Activated CD4-positive, alpha-beta T cell treated with anti-CD3 and anti-CD28 coated beads, Interleukin-2, amount 50 U/mL, for 24 hours (primary cell): ENCODE results near the gene MRRF.
"Not testable (repeated sequence)": the region's sequence is repeated elsewhere in the genome, so short reads cannot be mapped to it uniquely, and the experiment has no call there.

Source experiments
- DNase-seq, 2 donors: peaks; one replicate each; pipeline ENCODE4 v3.0.0-alpha.2; 2020; ENCODE audit warnings: low read depth in 1 of 2, low spot score in 1 of 2

Gene MRRF

GRCh38 chr9:122354536-122355199, 90.0 kb downstream of the MRRF start:
- no peak for DNase-seq

DNA sequence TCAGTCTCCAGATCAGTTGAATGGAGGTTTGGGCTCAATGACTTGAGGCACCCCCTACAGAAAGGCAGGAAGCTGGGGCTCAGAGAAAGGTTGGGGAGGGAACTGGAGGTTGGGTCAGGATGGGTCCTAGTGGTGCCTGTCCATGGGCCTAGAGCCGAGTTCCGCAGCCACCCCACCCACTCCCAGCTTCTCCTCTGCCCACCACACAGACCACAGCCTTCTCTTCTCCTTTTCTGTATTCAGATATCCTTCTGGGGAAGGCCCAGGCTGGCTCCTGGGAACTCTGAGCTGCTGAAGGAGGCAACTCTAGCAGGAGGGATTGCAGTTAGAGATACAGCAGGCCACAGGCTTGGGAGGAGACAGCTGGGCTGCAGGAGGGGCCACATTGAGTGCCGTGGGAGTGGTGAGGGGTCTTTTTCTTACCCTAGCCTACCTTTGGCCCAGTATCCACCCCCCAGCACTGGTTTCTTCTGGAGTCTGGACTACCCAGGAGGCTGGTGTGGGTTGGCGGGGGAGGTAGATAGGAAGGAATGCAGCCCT, 90.7 kb downstream of the MRRF start:
- no peak for DNase-seq

DNA sequence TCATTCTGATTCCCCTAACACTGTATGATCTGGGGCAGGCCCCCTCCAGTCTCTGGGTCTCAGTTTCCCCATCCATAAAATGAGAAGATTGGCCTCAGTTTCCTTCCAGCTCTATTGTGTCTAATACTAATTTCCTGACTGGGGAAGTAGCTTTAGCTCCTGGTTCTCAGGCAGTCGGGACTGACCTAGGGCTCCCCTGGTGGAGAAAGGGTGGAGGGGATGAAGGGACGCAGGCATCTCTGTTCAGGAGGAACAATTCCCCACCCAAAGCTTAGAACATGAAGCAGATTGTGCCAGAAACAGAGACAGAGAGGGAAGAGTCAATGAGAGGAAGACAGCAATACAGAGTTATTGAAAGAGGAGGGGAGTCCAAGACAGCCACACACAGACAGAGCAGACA, 91.9 kb downstream of the MRRF start:
- DNase-seq = no peak

GRCh38 chr9:122360891-122361290, 96.2 kb downstream of the MRRF start:
- no peak for DNase-seq

GRCh38 chr9:122363131-122363530, 98.4 kb downstream of the MRRF start:
- not testable (repeated sequence) for DNase-seq

- no peak for DNase-seq
Observed at GRCh38 chr9:122364117-122364782, 99.6 kb downstream of the MRRF start.

GRCh38 chr9:122364783-122365150, 100.1 kb downstream of the MRRF start:
- DNase-seq = no peak

GRCh38 chr9:122366074-122366660, 101.5 kb downstream of the MRRF start:
- DNase-seq = no peak

- DNase-seq = no peak
Observed at GRCh38 chr9:122367065-122367464, 102.4 kb downstream of the MRRF start.

DNA sequence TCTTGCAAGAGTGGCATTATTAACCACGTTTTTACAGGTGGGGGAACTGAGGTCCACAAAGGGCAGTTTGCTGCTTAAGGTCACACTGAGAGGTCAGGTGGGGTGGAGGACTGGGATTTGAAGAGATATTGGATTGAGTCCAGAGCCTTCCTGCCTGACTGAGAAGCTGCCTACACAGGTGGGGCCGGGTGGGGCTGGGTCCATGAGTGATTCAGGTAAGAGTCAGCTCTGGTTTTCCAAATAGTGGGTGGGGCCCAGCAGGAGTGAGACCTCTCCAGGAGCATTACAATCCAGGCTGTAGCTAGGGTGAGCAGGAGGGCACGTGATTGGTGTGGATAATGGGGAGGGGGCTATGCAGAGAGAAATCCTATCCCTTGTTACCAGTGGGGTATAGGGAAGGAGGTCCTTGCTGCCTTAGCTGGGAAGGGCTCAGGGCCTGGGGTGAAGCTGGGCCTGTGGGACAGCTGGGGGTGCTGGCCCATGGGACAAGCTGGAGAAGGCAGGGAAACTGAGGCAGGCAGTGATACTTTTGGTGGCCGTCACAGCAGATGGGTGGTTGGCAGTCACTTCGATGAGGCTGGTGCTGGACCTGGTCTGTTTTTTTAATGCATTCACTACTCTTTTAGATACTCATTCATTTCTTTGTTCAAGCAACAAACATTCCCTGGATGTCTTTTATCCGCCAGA, 103.2 kb downstream of the MRRF start:
- DNase-seq = no peak

- no peak for DNase-seq
Observed at GRCh38 chr9:122368642-122369041, 104.0 kb downstream of the MRRF start.

DNA sequence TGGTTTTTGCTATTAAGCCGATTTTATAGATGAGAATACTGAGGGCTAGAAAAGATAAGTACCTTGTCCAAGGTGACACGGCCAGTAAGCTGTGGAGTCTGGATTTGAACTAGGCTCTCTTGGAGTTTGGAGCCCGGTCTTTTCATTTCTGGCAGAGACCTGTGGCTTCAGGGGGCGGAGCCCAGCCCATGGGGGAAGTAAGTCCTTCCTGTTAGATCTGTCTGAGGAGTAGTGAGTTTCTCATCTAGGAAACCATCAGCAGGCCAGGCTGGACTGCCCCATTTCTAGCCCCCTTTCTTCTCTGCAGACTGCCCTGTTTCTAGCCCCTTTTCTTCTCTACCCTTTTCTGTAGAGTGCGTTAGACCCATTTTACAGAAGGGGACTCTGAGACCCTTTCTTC, 105.6 kb downstream of the MRRF start:
- no peak for DNase-seq

- DNase-seq = no peak
Observed at GRCh38 chr9:122370869-122371755, 106.4 kb downstream of the MRRF start, which contains the start of gene PTGS1. PTGS1 (plus strand) TSS chr9:122371024; CDS start chr9:122371085, 61 bp downstream.

GRCh38 chr9:122371846-122372245, 107.2 kb downstream of the MRRF start:
- no peak for DNase-seq

DNA sequence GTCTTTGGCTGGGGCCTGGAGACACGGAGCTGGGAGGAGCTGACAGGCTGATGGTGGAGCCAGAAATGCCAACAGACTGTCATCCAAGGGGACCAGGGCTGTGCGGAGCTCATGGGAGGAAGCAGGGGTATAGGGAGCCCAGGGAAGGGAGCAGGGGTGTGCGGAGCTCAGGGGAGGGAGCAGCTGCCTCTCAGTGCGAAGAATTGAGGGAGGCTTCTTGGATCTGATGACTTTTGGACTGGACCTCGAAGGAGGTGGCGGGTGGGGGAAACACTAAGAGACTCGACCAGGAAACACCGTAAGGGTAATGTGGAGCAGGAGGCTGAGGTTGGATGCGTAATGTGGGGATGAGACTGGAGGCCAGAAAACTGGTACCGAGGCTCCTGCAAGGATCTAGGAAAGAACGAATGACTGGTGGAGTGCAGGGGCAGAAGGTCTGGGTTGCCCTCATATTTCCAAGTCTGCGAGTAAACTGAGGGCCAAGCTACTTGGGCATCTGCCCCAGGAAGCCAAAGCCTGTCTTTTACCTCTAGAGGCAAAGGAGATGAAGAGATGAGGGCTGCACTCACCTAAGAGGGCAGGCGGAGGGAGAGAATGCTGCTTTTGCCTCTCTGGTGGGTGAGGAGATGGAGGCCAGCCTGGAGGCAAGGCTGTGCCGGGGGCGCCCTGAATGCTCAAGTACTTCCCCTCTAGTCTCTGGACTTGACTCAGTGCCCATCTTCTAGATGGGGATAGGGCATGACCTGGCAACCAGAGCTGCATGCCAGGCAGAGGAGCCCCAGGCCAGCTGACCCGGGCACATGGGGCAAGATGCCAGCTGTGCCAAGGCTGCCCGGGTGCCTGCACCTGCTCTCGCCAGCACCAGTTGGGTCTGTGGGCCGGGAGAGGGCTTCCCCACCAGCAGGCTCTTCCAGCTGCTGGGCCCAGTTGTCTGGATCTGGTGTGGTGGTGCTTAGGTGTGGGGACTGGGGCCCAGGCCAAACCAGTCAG, 108.5 kb downstream of the MRRF start:
- no peak for DNase-seq

GRCh38 chr9:122374885-122375420, 110.3 kb downstream of the MRRF start:
- DNase-seq = no peak

- DNase-seq = no peak
Observed at GRCh38 chr9:122376796-122377195, 112.1 kb downstream of the MRRF start.

DNA sequence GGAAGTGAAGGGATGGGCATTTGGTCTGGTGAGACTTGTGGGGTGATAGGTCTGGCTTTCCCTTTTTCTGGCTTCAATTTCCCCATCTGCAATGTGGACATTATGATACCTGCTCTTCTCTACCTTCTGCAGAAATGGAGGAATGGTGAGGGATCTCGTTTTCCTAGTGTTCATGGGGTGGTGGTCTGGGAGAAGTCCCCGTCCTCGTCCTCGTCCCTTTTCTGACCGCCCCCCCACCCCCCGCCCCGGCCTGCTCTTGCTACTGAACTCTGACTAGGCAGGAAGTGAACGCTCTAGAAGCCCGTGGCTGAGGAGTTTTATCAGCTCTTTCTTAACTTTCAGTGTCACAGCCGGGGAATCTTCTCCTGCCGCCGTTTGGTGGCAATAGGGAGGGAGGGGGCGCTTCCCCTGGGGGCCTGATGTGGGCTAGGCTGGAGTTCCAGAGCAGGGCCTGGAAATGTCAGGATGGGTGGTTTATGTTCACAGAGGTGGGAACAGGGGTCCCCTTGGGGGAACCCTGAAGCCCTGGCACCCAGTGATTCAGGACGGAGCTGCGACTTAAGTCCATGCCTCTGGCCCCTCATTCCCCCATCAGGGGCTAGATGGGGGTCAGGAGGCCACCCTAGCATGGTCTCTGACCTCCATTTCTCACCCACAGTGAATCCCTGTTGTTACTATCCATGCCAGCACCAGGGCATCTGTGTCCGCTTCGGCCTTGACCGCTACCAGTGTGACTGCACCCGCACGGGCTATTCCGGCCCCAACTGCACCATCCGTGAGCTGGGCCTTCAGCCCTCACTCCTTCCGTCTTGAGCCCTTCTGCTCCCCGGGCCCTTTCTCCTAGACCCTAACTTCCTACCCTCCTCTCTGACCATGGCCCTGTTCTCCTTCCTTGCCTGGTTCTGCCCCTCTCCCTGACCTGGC, 112.8 kb downstream of the MRRF start:
- no peak for DNase-seq
